A549 (cell line): ENCODE measurements around the gene MBNL2. TPM values are rescaled to one million over a fixed set of nuclear protein-coding genes. Genes with fewer than 3 reads are reported as not detected.
A peak's percentile ranks its signal among the peaks of the same experiment; 100 is the strongest.

ENCODE experiments used
- ATAC-seq, 2 experiments: fragments of 200-7000 bp in 1 of 2; fragments of >200 bp in 1 of 2; cut with Nextera tagmentation in 1 of 2; cut with Tn5 transposase in 1 of 2; 3 replicates each; pipeline versions ENCODE4 v1.8.0 to v1.9.1; 2018 to 2020; ENCODE audit warnings: mild to moderate bottlenecking in 1 of 2, moderate library complexity in 1 of 2
- CTCF ChIA-PET: fragments of 300-600 bp; sonication (Branson Sonifier 250); formaldehyde crosslinking; extraction: SDS; loops from one replicate; lab custom pipeline; 2021; ENCODE audit warnings: antibody characterized with exemption, inconsistent platforms; lab: Yijun Ruan, JAX
- POLR2A ChIA-PET: fragments of 350-600 bp; formaldehyde crosslinking; extraction: SDS; loops from one replicate; lab custom pipeline; 2021; ENCODE audit warnings: antibody characterized with exemption, inconsistent platforms; lab: Yijun Ruan, JAX
- DNase-seq, 2 experiments: peaks; one replicate each; pipeline versions ENCODE4 v3.0.0 to v3.0.0-alpha.2; 2011 to 2016; ENCODE audit warnings: low read depth in 1 of 2, low spot score in 1 of 2
- FAIRE-seq: peaks from 2 replicates; lab custom pipeline; 2011; peaks lifted over from hg19 to GRCh38; lab: Jason Lieb, UNC
- H3K27ac ChIP-seq, 2 experiments: fragments of >200 bp; sonication (Bioruptor Twin); formaldehyde crosslinking; 3 replicates each; pipeline ENCODE4 v1.5.1; 2016 to 2017
- H3K4me1 ChIP-seq: fragments of >200 bp; sonication (Bioruptor Twin); formaldehyde crosslinking; 3 replicates; pipeline ENCODE4 v1.6.1; 2016
- H3K4me2 ChIP-seq: fragments of >200 bp; sonication (Bioruptor Twin); formaldehyde crosslinking; 3 replicates; pipeline ENCODE4 v1.6.1; 2016
- H3K4me3 ChIP-seq: fragments of >200 bp; sonication (Bioruptor Twin); formaldehyde crosslinking; 3 replicates; pipeline ENCODE4 v1.5.1; 2016
- H3K9me3 ChIP-seq: fragments of >200 bp; sonication (Bioruptor Twin); formaldehyde crosslinking; 3 replicates; pipeline ENCODE4 v1.6.1; 2016
- BHLHE40 ChIP-seq: IDR thresholded peaks from 2 replicates; pipeline ENCODE4 v1.6.1; 2012; ENCODE audit warnings: low read depth, low read length, inconsistent platforms
- CBX8 ChIP-seq: fragments of 200-600 bp; sonication (generic); IDR thresholded peaks from 2 replicates; pipeline ENCODE4 v1.6.1; 2016
- EHF ChIP-seq: fragments of 250-450 bp; sonication (Bioruptor Pico); IDR thresholded peaks from 2 replicates; pipeline ENCODE4 v1.5.0; 2020; ENCODE audit warnings: mild to moderate bottlenecking
- GATA3 ChIP-seq: IDR thresholded peaks from 2 replicates; pipeline ENCODE4 v1.6.1; 2012; ENCODE audit warnings: borderline replicate concordance
- HEYL ChIP-seq: fragments of 250-450 bp; sonication (Bioruptor Pico); IDR thresholded peaks from 2 replicates; pipeline ENCODE4 v1.8.0; 2021; ENCODE audit warnings: mild to moderate bottlenecking, moderate library complexity
- HOXA7 ChIP-seq: fragments of 250-450 bp; sonication (Bioruptor Pico); IDR thresholded peaks from 2 replicates; pipeline ENCODE4 v1.5.0; 2020; ENCODE audit warnings: mild to moderate bottlenecking, moderate library complexity
- HOXB5 ChIP-seq: fragments of 250-450 bp; sonication (Bioruptor Pico); IDR thresholded peaks from 2 replicates; pipeline ENCODE4 v1.5.0; 2020; ENCODE audit warnings: mild to moderate bottlenecking, moderate library complexity
- KDM1A ChIP-seq: fragments of 200-600 bp; sonication (generic); IDR thresholded peaks from 2 replicates; pipeline ENCODE4 v1.6.1; 2016; ENCODE audit warnings: low read depth, mild to moderate bottlenecking
- NFE2L2 ChIP-seq: fragments of 150-350 bp; conservative IDR thresholded peaks from 2 replicates; pipeline ENCODE4 v1.6.1; 2014; ENCODE audit warnings: low read length
- NPAS2 ChIP-seq: fragments of 250-450 bp; sonication (Bioruptor Pico); IDR thresholded peaks from 2 replicates; pipeline ENCODE4 v1.8.0; 2022; ENCODE audit warnings: mild to moderate bottlenecking, moderate library complexity, borderline replicate concordance
- POLR2AphosphoS2 ChIP-seq: conservative IDR thresholded peaks from 2 replicates; pipeline ENCODE4 v1.6.1; 2012; ENCODE audit warnings: low read length, improper control_type of control experiment, inconsistent platforms
- RAD21 ChIP-seq, 2 experiments: fragments of >200 bp in 1 of 2; sonication (Bioruptor Twin) in 1 of 2; formaldehyde crosslinking in 1 of 2; IDR thresholded peaks in 1 of 2; conservative IDR thresholded peaks in 1 of 2; 2 replicates in 1 of 2; 3 replicates in 1 of 2; pipeline ENCODE4 v1.6.1; 2012 to 2018; ENCODE audit warnings: inconsistent platforms in 1 of 2
- RARB ChIP-seq: fragments of 250-450 bp; sonication (Bioruptor Pico); IDR thresholded peaks from 2 replicates; pipeline ENCODE4 v1.8.0; 2021; ENCODE audit warnings: mild to moderate bottlenecking, moderate library complexity
- RFX5 ChIP-seq: fragments of 450-650 bp; IDR thresholded peaks from 2 replicates; pipeline ENCODE4 v1.7.1; 2014; ENCODE audit warnings: antibody characterized with exemption, mild to moderate bottlenecking, moderate library complexity
- SREBF2 ChIP-seq: fragments of 450-650 bp; IDR thresholded peaks from 2 replicates; pipeline ENCODE4 v1.6.1; 2014; ENCODE audit warnings: mild to moderate bottlenecking, moderate library complexity
- TFCP2L1 ChIP-seq: fragments of 250-450 bp; sonication (Bioruptor Pico); IDR thresholded peaks from 2 replicates; pipeline ENCODE4 v1.5.0; 2021; ENCODE audit warnings: mild to moderate bottlenecking
- ZC3H11A ChIP-seq: fragments of 450-650 bp; IDR thresholded peaks from 2 replicates; pipeline ENCODE4 v1.6.1; 2014; ENCODE audit warnings: antibody characterized with exemption, mild to moderate bottlenecking
- ZFP36 ChIP-seq: fragments of 450-650 bp; IDR thresholded peaks from 2 replicates; pipeline ENCODE4 v1.6.1; 2014; ENCODE audit warnings: borderline replicate concordance; ENCODE audit not compliant: partially characterized antibody
- ZNF302 ChIP-seq: fragments of 250-450 bp; sonication (Bioruptor Pico); IDR thresholded peaks from 2 replicates; pipeline ENCODE4 v1.9.0; 2021; ENCODE audit warnings: inconsistent platforms, mild to moderate bottlenecking, moderate library complexity
- WGBS: methylation state at CpG from one replicate; pipeline ENCODE4 v1.1.6; 2017; ENCODE audit errors: missing lambda C conversion rate; 5-methylcytosine and 5-hydroxymethylcytosine counted together
- polyA plus RNA-seq, 4 experiments: library from polyadenylated mRNA; depleted of rRNA in 3 of 4; stranded (reverse); fragments of >200 nt; fragmentation: RNase III in 1 of 4; extraction: RNeasy Plus Mini Kit Qiagen cat#74134 plus additional on column Dnase treatment in 1 of 4; gene quantifications; 2 replicates in 3 of 4; 3 replicates in 1 of 4; pipeline ENCODE4 v1.2.3, GENCODE V29; 2011 to 2017
- TF ChIP-seq, protein P1 (sequence below): fragments of 150-350 bp; IDR thresholded peaks from 2 replicates; pipeline ENCODE4 v1.6.1; 2014; ENCODE audit warnings: low read depth, mild to moderate bottlenecking, low read length
- TF ChIP-seq, protein P2 (sequence below): fragments of 200-600 bp; sonication (generic); IDR thresholded peaks from 2 replicates; pipeline ENCODE4 v1.6.1; 2016; ENCODE audit warnings: antibody characterized with exemption, mild to moderate bottlenecking, moderate library complexity
- TF ChIP-seq, protein P3 (sequence below): fragments of 450-650 bp; IDR thresholded peaks from 2 replicates; pipeline ENCODE4 v1.6.1; 2014; ENCODE audit warnings: antibody characterized with exemption

MBNL2 gene
- polyA plus RNA-seq, 2 of the 4 experiments (the other 2 are of a cell fraction) = 18.7 to 20.6 TPM

DNA sequence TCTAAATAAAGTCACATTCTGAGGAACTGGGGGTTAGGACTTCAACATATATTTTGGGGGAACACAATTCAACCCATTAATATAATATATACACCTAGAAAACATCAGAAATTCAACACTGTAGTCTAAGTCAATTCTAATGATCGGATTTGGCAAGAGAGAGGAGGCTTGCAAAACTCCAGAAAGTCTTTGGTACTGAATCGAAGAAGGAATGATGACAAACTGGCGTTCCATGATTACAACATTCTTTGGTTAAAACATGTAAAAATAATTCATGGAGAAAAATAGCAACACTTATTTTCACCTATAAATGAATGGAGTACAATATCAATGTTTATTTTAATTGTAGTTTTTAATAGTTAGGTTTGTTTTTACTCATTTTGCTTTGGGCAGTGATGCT lies 62.4 kb downstream of the MBNL2 start:
- Histone ChIP-seq H3K4me3 (no peak overlapping the region), H3K4me1 (peaks cover 54% of the 10 kb centered on the region), H3K9me3 (no peaks in the 10 kb centered on the region), H3K27ac (no peak overlapping the region), H3K4me2 (no peak overlapping the region)
- TF ChIP-seq NPAS2 (CRISPR knock-in tag) (no peak), ZNF302 (CRISPR knock-in tag) (no peak), CBX8 (no peak), RARB (no peak), RAD21 (conservative IDR thresholded peaks at IDR 0.05 in 1 of 2, IDR thresholded peaks at IDR 0.05 in 1 of 2) (no peak), ZC3H11A (no peak), HOXA7 (CRISPR knock-in tag) (no peak), TFCP2L1 (no peak), POLR2AphosphoS2 (no peak), ZFP36 (no peak), RFX5 (no peak)
- TF ChIP-seq, protein P1, sequence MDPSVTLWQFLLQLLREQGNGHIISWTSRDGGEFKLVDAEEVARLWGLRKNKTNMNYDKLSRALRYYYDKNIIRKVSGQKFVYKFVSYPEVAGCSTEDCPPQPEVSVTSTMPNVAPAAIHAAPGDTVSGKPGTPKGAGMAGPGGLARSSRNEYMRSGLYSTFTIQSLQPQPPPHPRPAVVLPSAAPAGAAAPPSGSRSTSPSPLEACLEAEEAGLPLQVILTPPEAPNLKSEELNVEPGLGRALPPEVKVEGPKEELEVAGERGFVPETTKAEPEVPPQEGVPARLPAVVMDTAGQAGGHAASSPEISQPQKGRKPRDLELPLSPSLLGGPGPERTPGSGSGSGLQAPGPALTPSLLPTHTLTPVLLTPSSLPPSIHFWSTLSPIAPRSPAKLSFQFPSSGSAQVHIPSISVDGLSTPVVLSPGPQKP = no peak
- WGBS = 94% methylated on average over 3 of the region's 3 CpGs
- no peak for ATAC-seq
- CTCF ChIA-PET = no interaction called here
- POLR2A ChIA-PET = no interaction called here
- no peak for DNase-seq
- FAIRE-seq = no peak

DNA sequence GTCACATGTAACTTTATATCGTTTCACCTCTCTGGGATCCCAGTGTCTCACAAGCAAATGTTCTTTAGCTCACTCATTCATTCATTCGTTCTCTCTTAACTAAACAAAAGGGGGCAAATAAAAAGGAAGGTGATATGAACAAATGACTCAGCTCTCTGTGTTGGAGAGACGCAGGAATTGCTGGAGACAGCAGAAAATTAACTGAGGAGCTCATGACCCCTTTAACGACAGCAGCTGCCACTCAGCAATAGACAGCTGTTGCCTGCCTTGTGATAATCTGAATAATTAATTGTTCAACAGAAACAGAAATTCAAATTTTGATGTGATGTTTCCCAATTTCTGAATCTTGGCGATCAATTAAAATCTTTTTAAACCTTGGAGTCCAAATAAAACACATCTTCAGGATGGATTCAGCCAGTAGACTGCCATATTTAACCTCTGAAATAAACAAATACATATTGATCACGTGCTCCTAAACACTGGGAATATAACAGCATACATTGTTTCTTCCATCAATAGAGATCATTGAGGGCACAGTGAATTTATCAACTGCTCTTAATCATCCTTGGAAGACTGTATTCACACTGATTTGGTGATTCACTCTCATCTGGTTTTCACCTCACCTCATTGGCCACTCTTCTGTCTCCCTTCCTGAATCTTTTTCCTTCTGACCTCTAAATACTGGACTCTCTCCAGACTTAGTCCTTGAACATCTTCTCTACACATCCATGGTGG lies 63.3 kb downstream of the MBNL2 start:
- no peak for FAIRE-seq

DNA sequence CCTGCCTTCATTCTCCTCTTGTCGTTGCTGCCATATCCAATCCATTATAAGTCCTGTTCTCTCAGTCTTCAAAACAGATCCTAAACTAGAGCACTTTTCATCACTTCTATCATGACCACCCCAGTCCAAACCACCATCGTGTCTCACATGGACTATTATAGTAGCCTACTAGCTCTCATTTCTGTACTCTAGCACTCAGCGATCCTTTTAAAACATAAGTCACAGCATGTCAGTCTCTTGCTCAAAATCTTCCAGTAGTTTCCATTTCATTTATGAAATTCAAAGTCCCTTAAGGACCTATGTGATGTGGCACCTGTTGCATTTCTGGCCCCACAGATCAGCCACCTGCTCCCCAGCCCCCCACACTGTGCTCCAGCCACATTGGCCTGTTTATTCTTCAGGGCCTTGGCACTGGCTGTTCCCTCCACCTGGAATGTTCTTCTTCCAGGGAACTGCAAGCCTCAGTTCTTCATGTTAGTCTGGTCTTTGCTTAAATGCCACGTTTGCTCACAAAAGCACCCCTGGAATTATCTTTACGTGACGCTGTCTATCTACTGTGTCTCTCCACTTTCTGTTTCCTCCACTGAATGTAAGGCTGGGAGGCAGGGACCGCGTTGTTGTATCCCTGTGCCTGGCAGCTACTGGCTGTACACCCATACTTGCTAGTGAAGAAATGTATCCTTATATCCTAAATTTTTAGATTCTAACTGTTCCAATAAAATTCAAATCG lies 64.3 kb downstream of the MBNL2 start:
- FAIRE-seq = no peak
- H3K4me3 ChIP-seq = no peak overlapping the region
- H3K4me2 ChIP-seq = no peak overlapping the region
- ATAC-seq = no peak
- ChIA-PET POLR2A (no interaction called here), CTCF (interaction anchor here (0.7 to 1.2 kb wide), 2 partner anchors 58 to 67 kb away, joined by 3 to 4 read pairs; no protein-coding TSS in a partner anchor)
- TF ChIP-seq GATA3 (no peak), NPAS2 (CRISPR knock-in tag) (no peak), SREBF2 (no peak), HOXB5 (CRISPR knock-in tag) (no peak), RFX5 (no peak), CBX8 (no peak), EHF (CRISPR knock-in tag) (no peak), HEYL (CRISPR knock-in tag) (no peak), ZNF302 (CRISPR knock-in tag) (no peak), POLR2AphosphoS2 (no peak), BHLHE40 (no peak), KDM1A (no peak)
- TF ChIP-seq, protein P2, sequence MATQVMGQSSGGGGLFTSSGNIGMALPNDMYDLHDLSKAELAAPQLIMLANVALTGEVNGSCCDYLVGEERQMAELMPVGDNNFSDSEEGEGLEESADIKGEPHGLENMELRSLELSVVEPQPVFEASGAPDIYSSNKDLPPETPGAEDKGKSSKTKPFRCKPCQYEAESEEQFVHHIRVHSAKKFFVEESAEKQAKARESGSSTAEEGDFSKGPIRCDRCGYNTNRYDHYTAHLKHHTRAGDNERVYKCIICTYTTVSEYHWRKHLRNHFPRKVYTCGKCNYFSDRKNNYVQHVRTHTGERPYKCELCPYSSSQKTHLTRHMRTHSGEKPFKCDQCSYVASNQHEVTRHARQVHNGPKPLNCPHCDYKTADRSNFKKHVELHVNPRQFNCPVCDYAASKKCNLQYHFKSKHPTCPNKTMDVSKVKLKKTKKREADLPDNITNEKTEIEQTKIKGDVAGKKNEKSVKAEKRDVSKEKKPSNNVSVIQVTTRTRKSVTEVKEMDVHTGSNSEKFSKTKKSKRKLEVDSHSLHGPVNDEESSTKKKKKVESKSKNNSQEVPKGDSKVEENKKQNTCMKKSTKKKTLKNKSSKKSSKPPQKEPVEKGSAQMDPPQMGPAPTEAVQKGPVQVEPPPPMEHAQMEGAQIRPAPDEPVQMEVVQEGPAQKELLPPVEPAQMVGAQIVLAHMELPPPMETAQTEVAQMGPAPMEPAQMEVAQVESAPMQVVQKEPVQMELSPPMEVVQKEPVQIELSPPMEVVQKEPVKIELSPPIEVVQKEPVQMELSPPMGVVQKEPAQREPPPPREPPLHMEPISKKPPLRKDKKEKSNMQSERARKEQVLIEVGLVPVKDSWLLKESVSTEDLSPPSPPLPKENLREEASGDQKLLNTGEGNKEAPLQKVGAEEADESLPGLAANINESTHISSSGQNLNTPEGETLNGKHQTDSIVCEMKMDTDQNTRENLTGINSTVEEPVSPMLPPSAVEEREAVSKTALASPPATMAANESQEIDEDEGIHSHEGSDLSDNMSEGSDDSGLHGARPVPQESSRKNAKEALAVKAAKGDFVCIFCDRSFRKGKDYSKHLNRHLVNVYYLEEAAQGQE = no peak
- TF ChIP-seq, protein P3, sequence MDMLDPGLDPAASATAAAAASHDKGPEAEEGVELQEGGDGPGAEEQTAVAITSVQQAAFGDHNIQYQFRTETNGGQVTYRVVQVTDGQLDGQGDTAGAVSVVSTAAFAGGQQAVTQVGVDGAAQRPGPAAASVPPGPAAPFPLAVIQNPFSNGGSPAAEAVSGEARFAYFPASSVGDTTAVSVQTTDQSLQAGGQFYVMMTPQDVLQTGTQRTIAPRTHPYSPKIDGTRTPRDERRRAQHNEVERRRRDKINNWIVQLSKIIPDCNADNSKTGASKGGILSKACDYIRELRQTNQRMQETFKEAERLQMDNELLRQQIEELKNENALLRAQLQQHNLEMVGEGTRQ = no peak
- no peak for DNase-seq
- no peaks in the 10 kb centered on the region for H3K9me3 ChIP-seq
- peaks cover 39% of the 10 kb centered on the region for H3K4me1 ChIP-seq
- no peak overlapping the region for H3K27ac ChIP-seq
- WGBS = 94% methylated on average over 9 of the region's 9 CpGs

More for the DNA sequence above, 63.3 kb downstream of the MBNL2 start:
- Histone ChIP-seq H3K9me3 (no peaks in the 10 kb centered on the region), H3K27ac (0 out of 6 replicates have a peak overlapping the region, but pooled peaks of 1 of the 2 experiments have one; percentile 6), H3K4me1 (peaks cover 48% of the 10 kb centered on the region), H3K4me3 (no peak overlapping the region), H3K4me2 (no peak overlapping the region)
- 85% methylated on average over 6 of the region's 6 CpGs for WGBS
- TF ChIP-seq RARB (no peak), POLR2AphosphoS2 (no peak), HOXA7 (CRISPR knock-in tag) (no peak), HOXB5 (CRISPR knock-in tag) (no peak), NFE2L2 (no peak)
- POLR2A ChIA-PET = no interaction called here
- ATAC-seq = no peak
- CTCF ChIA-PET = no interaction called here
- DNase-seq = no peak
